ENCODE measurements around the gene PRRT2. TPM values are rescaled to one million over a fixed set of nuclear protein-coding genes. Genes with fewer than 3 reads are reported as not detected.
"Not testable (repeated sequence)": the region's sequence is repeated elsewhere in the genome, so short reads cannot be mapped to it uniquely, and the experiment has no call there.

Gene PRRT2
- total RNA-seq, 2 experiments from 2014 or later, result 2.2 to 2.3 TPM

- intact Hi-C loops (cut with DNase I, micrococcal nuclease), result no loop called here
- H3K4me1 ChIP-seq (ENCODE audit: insufficient read depth, low read length), result no peaks in the 10 kb centered on the region
- TF ChIP-seq, protein P1, sequence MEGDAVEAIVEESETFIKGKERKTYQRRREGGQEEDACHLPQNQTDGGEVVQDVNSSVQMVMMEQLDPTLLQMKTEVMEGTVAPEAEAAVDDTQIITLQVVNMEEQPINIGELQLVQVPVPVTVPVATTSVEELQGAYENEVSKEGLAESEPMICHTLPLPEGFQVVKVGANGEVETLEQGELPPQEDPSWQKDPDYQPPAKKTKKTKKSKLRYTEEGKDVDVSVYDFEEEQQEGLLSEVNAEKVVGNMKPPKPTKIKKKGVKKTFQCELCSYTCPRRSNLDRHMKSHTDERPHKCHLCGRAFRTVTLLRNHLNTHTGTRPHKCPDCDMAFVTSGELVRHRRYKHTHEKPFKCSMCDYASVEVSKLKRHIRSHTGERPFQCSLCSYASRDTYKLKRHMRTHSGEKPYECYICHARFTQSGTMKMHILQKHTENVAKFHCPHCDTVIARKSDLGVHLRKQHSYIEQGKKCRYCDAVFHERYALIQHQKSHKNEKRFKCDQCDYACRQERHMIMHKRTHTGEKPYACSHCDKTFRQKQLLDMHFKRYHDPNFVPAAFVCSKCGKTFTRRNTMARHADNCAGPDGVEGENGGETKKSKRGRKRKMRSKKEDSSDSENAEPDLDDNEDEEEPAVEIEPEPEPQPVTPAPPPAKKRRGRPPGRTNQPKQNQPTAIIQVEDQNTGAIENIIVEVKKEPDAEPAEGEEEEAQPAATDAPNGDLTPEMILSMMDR (IDR thresholded peaks at IDR 0.05), result no peak
- H3K4me3 ChIP-seq (ENCODE audit: low read length), result no peak overlapping the region
- Mint-ChIP-seq H3K27me3 (no peaks in the 10 kb centered on the region), H3K9me3 (no peaks in the 10 kb centered on the region), H3K27ac (no peak overlapping the region), H3K4me1 (ENCODE audit: low read depth) (peaks cover 8% of the 10 kb centered on the region), H3K4me3 (no peak overlapping the region), H3K36me3 (ENCODE audit: low read depth) (no peaks in the 10 kb centered on the region)
- DNase-seq (no peak), ATAC-seq (ENCODE audit: poor library complexity) (no peak)
- H3K27me3 ChIP-seq (ENCODE audit: control insufficient read depth in 1 of 2, insufficient read depth in 2 of 2, low read length in 2 of 2), result no peaks in the 10 kb centered on the region
- H3K27ac ChIP-seq (ENCODE audit: low read depth in 1 of 2, low read length in 2 of 2), result no peak overlapping the region
- no peaks in the 10 kb centered on the region for H3K9me3 ChIP-seq (ENCODE audit: control insufficient read depth in 1 of 2, insufficient read depth in 1 of 2, low read length in 2 of 2)
- ChIA-PET CTCF (interaction anchor here (1.9 to 2.1 kb wide), 2 partner anchors 16 to 21 kb away, joined by 6 read pairs; partner anchors contain the start of gene KIF22), POLR2A (interaction anchor here (1.2 to 1.4 kb wide), 2 partner anchors 14 to 21 kb away, joined by 3 to 4 read pairs; no protein-coding TSS in a partner anchor)
- no peaks in the 10 kb centered on the region for H3K36me3 ChIP-seq (ENCODE audit: insufficient read depth, low read length)
Observed at GRCh38 chr16:29769507-29769906, 42.5 kb upstream of the PRRT2 start.

DNA sequence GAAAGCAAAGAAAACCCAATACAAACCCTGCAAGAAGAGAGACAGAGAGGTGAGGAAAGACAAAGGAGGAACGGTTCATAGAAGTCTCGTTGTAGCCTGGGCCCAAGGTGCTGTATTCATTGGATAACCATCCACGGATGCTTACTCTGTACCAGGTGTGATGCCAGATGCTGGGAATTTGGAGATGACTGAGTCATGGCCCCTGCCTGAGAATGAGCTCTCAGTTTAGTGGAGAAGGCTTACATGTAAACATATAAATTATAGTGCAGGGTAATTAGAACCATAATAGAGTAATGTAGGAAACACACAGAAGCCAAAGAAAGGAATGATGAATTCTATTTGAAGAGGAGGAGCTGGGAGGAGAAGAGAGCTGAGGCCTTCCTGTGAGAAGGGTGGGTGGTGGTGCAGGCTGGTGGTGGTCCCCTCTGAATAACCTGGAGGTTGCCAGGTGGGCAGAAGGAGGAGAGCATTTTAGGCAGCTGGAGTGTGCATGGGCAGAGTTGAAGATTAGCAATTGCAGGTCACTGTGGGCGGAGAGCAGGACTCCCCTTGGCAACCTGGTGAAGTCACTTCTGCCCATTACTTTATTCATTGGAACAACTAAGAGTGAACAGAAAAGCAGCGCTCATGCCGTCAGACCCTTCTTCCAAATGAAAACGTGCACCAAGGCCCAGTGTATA is 41.6 kb upstream of the PRRT2 start:
- no peak for ATAC-seq (ENCODE audit: poor library complexity)
- H3K4me3 Mint-ChIP-seq, result no peak overlapping the region
- POLR2A ChIA-PET, result interaction anchor here (1.4 kb wide), 1 partner anchor 22 kb away, joined by 3 read pairs; no protein-coding TSS in a partner anchor
- H3K27me3 ChIP-seq (ENCODE audit: control insufficient read depth in 1 of 2, insufficient read depth in 2 of 2, low read length in 2 of 2), result no peaks in the 10 kb centered on the region
- intact Hi-C loops (cut with DNase I, micrococcal nuclease), result no loop called here
- TF ChIP-seq, protein P1 (IDR thresholded peaks at IDR 0.05), result no peak
- no peaks in the 10 kb centered on the region for H3K27me3 Mint-ChIP-seq
- H3K9me3 ChIP-seq (ENCODE audit: control insufficient read depth in 1 of 2, insufficient read depth in 1 of 2, low read length in 2 of 2), result no peaks in the 10 kb centered on the region
- CTCF ChIA-PET, result interaction anchor here (0.8 to 2.1 kb wide), 2 partner anchors 15 kb away, joined by 3 to 6 read pairs; no protein-coding TSS in a partner anchor
- no peaks in the 10 kb centered on the region for H3K36me3 Mint-ChIP-seq (ENCODE audit: low read depth)
- H3K4me1 Mint-ChIP-seq (ENCODE audit: low read depth), result peaks cover 4% of the 10 kb centered on the region
- DNase-seq, result no peak
- no peak overlapping the region for H3K27ac ChIP-seq (ENCODE audit: low read depth in 1 of 2, low read length in 2 of 2)
- no peaks in the 10 kb centered on the region for H3K9me3 Mint-ChIP-seq
- H3K27ac Mint-ChIP-seq, result no peak overlapping the region
- H3K4me1 ChIP-seq (ENCODE audit: insufficient read depth, low read length), result no peaks in the 10 kb centered on the region
- no peaks in the 10 kb centered on the region for H3K36me3 ChIP-seq (ENCODE audit: insufficient read depth, low read length)
- no peak overlapping the region for H3K4me3 ChIP-seq (ENCODE audit: low read length)

- intact Hi-C loops (cut with DNase I, micrococcal nuclease); CTCF ChIA-PET; H3K27me3 Mint-ChIP-seq; H3K9me3 Mint-ChIP-seq; H3K4me3 Mint-ChIP-seq; H3K4me3 ChIP-seq (ENCODE audit: low read length); DNase-seq; H3K9me3 ChIP-seq (ENCODE audit: control insufficient read depth in 1 of 2, insufficient read depth in 1 of 2, low read length in 2 of 2); ATAC-seq (ENCODE audit: poor library complexity); H3K36me3 Mint-ChIP-seq (ENCODE audit: low read depth); H3K27ac ChIP-seq (ENCODE audit: low read depth in 1 of 2, low read length in 2 of 2); H3K4me1 ChIP-seq (ENCODE audit: insufficient read depth, low read length); H3K36me3 ChIP-seq (ENCODE audit: insufficient read depth, low read length); H3K4me1 Mint-ChIP-seq (ENCODE audit: low read depth); H3K27ac Mint-ChIP-seq; H3K27me3 ChIP-seq (ENCODE audit: control insufficient read depth in 1 of 2, insufficient read depth in 2 of 2, low read length in 2 of 2): not testable (repeated sequence)
- POLR2A ChIA-PET, result interaction anchor here (0.9 kb wide), 1 partner anchor 18 kb away, joined by 3 read pairs; the partner anchor contains the start of gene KIF22
Observed at GRCh38 chr16:29772330-29772729, 39.7 kb upstream of the PRRT2 start.
